Measurements from ENCODE around the gene KIF27.
"Not testable (repeated sequence)": the region's sequence is repeated elsewhere in the genome, so short reads cannot be mapped to it uniquely, and the experiment has no call there.

KIF27 gene

GRCh38 chr9:83803941-83804340 lies 117.3 kb downstream of the KIF27 start:
- DNase-seq (ENCODE audit: low read depth) = not testable (repeated sequence)

GRCh38 chr9:83800236-83801033 lies 120.8 kb downstream of the KIF27 start:
- DNase-seq (ENCODE audit: low read depth) = no peak

GRCh38 chr9:83794051-83794450 lies 127.2 kb downstream of the KIF27 start:
- no peak for DNase-seq (ENCODE audit: low read depth)

GRCh38 chr9:83792746-83793145 lies 128.5 kb downstream of the KIF27 start:
- DNase-seq (ENCODE audit: low read depth) = no peak

All from activated T-helper 1 cell treated with Interleukin-2 at 50 U/mL for 16 hours (primary cell).